ENCODE measurements around the gene SIRPG. TPM values are rescaled to one million over a fixed set of nuclear protein-coding genes. Genes with fewer than 3 reads are reported as not detected.

SIRPG gene
- total and polyA plus RNA-seq, 10 of the 15 experiments (the other 5 are each of a cell fraction or from before 2014, with no cell fraction given), result 1.1 to 13.0 (median 4.1) TPM

- Histone ChIP-seq H3K4me1 (ENCODE audit: control insufficient read depth, insufficient read depth, low read length) (peaks cover 5% of the 10 kb centered on the region; the same call in 1 of the 2 replicates), H3K9ac (ENCODE audit: control insufficient read depth, insufficient read depth, low read length) (no peak overlapping the region), H3K9me3 (replicated peaks; ENCODE audit: control insufficient read depth, insufficient read depth, low read length) (no peaks in the 10 kb centered on the region), H3K27me3 (replicated peaks in 1 of 2; ENCODE audit: control insufficient read depth in 2 of 2, insufficient read depth in 2 of 2, low read length in 1 of 2) (peaks cover 0 to 2% of the 10 kb centered on the region in 2 experiments; a peak in 1 of 4 replicates), H3K36me3 (ENCODE audit: control insufficient read depth in 2 of 2, insufficient read depth in 2 of 2, low read length in 1 of 2) (no peaks in the 10 kb centered on the region), H3K4me2 (ENCODE audit: control insufficient read depth, insufficient read depth) (no peak overlapping the region), H4K20me1 (ENCODE audit: control insufficient read depth, insufficient read depth) (no peaks in the 10 kb centered on the region), H3K4me3 (no peak overlapping the region), H2AFZ (ENCODE audit: control insufficient read depth, low read depth, low read length) (no peak overlapping the region), H3K27ac (ENCODE audit: control insufficient read depth, insufficient read depth) (no peak overlapping the region), H3K79me2 (ENCODE audit: control insufficient read depth, insufficient read depth, low read length) (no peaks in the 10 kb centered on the region)
- ChIA-PET RAD21 (ENCODE audit: unreplicated experiment) (no interaction called here), SMC1A (ENCODE audit: uncharacterized antibody, unreplicated experiment) (interaction anchor here (1.0 to 2.3 kb wide), 4 partner anchors 8 to 63 kb away, joined by 3 to 6 read pairs (median 4); no protein-coding TSS in a partner anchor), CTCF (no interaction called here), POLR2A (no interaction called here)
- in situ Hi-C loops (cut with MboI) (no loop called here), intact Hi-C loops (cut with micrococcal nuclease; ENCODE audit: unreplicated experiment) (no loop called here)
- no peak for TF ChIP-seq SIN3A (IDR thresholded peaks at IDR 0.05; ENCODE audit: low read depth, low read length)
- TF ChIP-seq FOXK2 (IDR thresholded peaks at IDR 0.05), result no peak
- TF ChIP-seq CREM (IDR thresholded peaks at IDR 0.05; ENCODE audit: low read depth), result no peak
- TF ChIP-seq BACH1 (IDR thresholded peaks at IDR 0.05; ENCODE audit: borderline replicate concordance), result no peak
- 0 out of 2 replicates have a peak, but pooled peaks have one; percentile 23 for TF ChIP-seq MTA2 (IDR thresholded peaks at IDR 0.05; ENCODE audit: low read depth)
- TF ChIP-seq RUNX3 (IDR thresholded peaks at IDR 0.05; ENCODE audit: low read length), result peak; percentile 47; the same call in 1 of the 2 replicates
- TF ChIP-seq NR2C1 (IDR thresholded peaks at IDR 0.05), result no peak
- no peak for TF ChIP-seq ZNF384 (IDR thresholded peaks at IDR 0.05; ENCODE audit: borderline replicate concordance, low read depth, low read length)
- TF ChIP-seq MYC (IDR thresholded peaks at IDR 0.05; ENCODE audit: insufficient read depth, insufficient read length, insufficient replicate concordance, low read length, severe bottlenecking), result no peak
- no peak for TF ChIP-seq ATF7 (IDR thresholded peaks at IDR 0.05; ENCODE audit: low read depth)
- 0 out of 2 replicates have a peak, but pooled peaks have one; percentile 20 for TF ChIP-seq ZNF687 (IDR thresholded peaks at IDR 0.05)
- no peak for TF ChIP-seq BCL3 (IDR thresholded peaks at IDR 0.05; ENCODE audit: borderline replicate concordance, insufficient read depth, low read depth, low read length, poor library complexity, severe bottlenecking)
- no peak; the same call in 1 of the 2 replicates for TF ChIP-seq IKZF1 (conservative IDR thresholded peaks at IDR 0.05)
- TF ChIP-seq BMI1 (IDR thresholded peaks at IDR 0.05; ENCODE audit: borderline replicate concordance), result no peak
- no peak for TF ChIP-seq STAT1 (conservative IDR thresholded peaks at IDR 0.05)
- TF ChIP-seq SUPT20H (IDR thresholded peaks at IDR 0.05; ENCODE audit: borderline replicate concordance, control insufficient read depth, low read depth, low read length), result no peak
- TF ChIP-seq CBX5 (IDR thresholded peaks at IDR 0.05; ENCODE audit: low read depth), result no peak
- peak; percentile 77 for TF ChIP-seq NR2F1 (conservative IDR thresholded peaks at IDR 0.05)
- no peak for TF ChIP-seq ZNF217 (IDR thresholded peaks at IDR 0.05)
- no peak for DNase-seq (ENCODE audit: low read depth, low spot score)
- no TSS peak for BruUV-seq (replicated peaks)
- 23% methylated on average over 11 of the region's 11 CpGs for WGBS (ENCODE audit: insufficient coverage, insufficient replicate concordance, low lambda C conversion rate, missing lambda C conversion rate)
- no peak for FAIRE-seq
- no peak for ATAC-seq
These were observed 14.5 kb upstream of the SIRPG start for GRCh38 chr20:1671891-1672669.

Data from GM12878 (cell line).